Common myeloid progenitor, CD34-positive (primary cell): ENCODE measurements around the gene DAZAP1.

Source experiments
- CTCF ChIA-PET: fragments of 350-600 bp; sonication (Branson Sonifier 250); formaldehyde crosslinking; loops from one replicate; lab custom pipeline; 2021; ENCODE audit warnings: antibody characterized with exemption; lab: Charles Lee
- POLR2A ChIA-PET: fragments of 350-600 bp; sonication (Branson Sonifier 250); formaldehyde crosslinking; loops from one replicate; lab custom pipeline; 2021; ENCODE audit warnings: antibody characterized with exemption; lab: Charles Lee
- DNase-seq, 3 donors: peaks; one replicate each; pipeline versions ENCODE4 v3.0.0 to v3.0.0-alpha.2; 2013
- H3K27ac ChIP-seq, 2 experiments: 1 replicate in 1 of 2; 2 replicates in 1 of 2; pipeline ENCODE4 v1.7.0; 2013; ENCODE audit warnings: inconsistent platforms in 2 of 2, low read length in 2 of 2, mild to moderate bottlenecking in 2 of 2, low read depth in 1 of 2, moderate library complexity in 1 of 2; ENCODE audit not compliant: severe bottlenecking in 2 of 2, insufficient read depth in 1 of 2, poor library complexity in 1 of 2
- H3K27me3 ChIP-seq, 5 experiments: replicated peaks in 2 of 5; 1 replicate in 3 of 5; 2 replicates in 2 of 5; pipeline versions ENCODE4 v1.6.1 to v1.7.0; 2013; ENCODE audit warnings: low read length in 4 of 5, mild to moderate bottlenecking in 2 of 5, moderate library complexity in 2 of 5, inconsistent platforms in 1 of 5; ENCODE audit not compliant: insufficient read depth in 5 of 5, control insufficient read depth in 4 of 5
- H3K36me3 ChIP-seq, 4 experiments: 1 replicate in 2 of 4; 2 replicates in 2 of 4; pipeline versions ENCODE4 v1.6.1 to v1.7.0; 2013; ENCODE audit warnings: low read length in 3 of 4, control low read depth in 1 of 4, mild to moderate bottlenecking in 1 of 4; ENCODE audit not compliant: control insufficient read depth in 4 of 4, insufficient read depth in 4 of 4
- H3K4me1 ChIP-seq, 4 experiments: 1 replicate in 3 of 4; 2 replicates in 1 of 4; pipeline versions ENCODE4 v1.6.1 to v1.7.1; 2013; ENCODE audit warnings: low read length in 3 of 4, mild to moderate bottlenecking in 3 of 4, control low read depth in 1 of 4, inconsistent platforms in 1 of 4, moderate library complexity in 1 of 4; ENCODE audit not compliant: control insufficient read depth in 4 of 4, insufficient read depth in 4 of 4; ENCODE audit errors: control extremely low read depth in 1 of 4
- H3K4me3 ChIP-seq, 7 experiments: 1 replicate in 4 of 7; 2 replicates in 3 of 7; pipeline versions ENCODE4 v1.5.1 to v1.7.0; 2013; ENCODE audit warnings: mild to moderate bottlenecking in 7 of 7, low read length in 6 of 7, moderate library complexity in 6 of 7, inconsistent platforms in 2 of 7, low read depth in 2 of 7, control low read depth in 1 of 7; ENCODE audit not compliant: insufficient read depth in 4 of 7, control insufficient read depth in 1 of 7; ENCODE audit errors: extremely low read depth in 1 of 7
- H3K9me3 ChIP-seq, 5 experiments: 1 replicate in 4 of 5; 2 replicates in 1 of 5; pipeline versions ENCODE4 v1.6.1 to v1.7.1; 2013; ENCODE audit warnings: low read length in 4 of 5, mild to moderate bottlenecking in 2 of 5, inconsistent platforms in 1 of 5, low read depth in 1 of 5, moderate library complexity in 1 of 5; ENCODE audit not compliant: control insufficient read depth in 4 of 5, insufficient read depth in 2 of 5; ENCODE audit errors: control extremely low read depth in 1 of 5
- WGBS: methylation state at CpG from one replicate; pipeline ENCODE4 v1.1.5; 2013; ENCODE audit not compliant: insufficient coverage; 5-methylcytosine and 5-hydroxymethylcytosine counted together

The DAZAP1 gene

DNA sequence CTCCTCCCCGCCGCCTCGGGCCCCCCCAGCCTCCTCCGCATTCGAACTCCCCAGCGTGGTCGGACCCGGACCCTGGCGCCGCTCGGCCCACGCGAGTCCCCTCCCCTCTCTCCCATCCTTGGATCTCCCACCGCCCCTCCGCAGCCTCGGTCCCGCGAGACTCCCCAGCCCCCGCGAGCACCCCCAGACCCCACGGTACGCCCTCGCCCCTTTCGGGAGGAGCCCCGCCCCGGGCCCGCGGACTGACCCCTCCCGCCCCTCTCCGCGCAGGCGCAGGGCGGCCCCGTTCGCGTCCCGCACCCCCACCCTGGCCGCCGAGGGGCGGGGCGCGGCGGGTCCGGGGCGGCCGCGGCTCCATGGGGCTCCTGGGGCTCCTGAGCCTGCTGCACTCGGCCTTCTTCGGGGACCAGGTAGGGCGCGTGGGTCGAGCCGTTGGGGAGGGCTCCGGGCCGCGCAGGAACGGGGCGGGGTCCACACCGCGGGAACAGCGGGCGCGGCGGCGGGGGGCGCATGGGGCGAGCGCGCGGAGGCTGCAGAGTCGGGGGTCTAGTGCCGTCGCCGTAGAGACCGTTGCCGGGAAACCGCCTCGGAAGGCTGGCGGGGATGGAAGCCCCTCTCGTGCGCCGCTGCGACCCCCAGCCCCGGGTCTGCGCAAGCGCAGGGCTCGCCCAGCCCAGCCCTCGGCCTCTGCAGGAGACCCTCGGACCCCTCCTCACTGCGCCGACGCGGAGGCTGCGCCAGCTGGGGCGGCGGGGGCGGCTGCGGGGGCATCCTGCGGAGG lies 38.7 kb downstream of the DAZAP1 start:
- CTCF ChIA-PET, result interaction anchor here (1.6 to 6.4 kb wide), 2 partner anchors 10 to 23 kb away, joined by 5 to 49 read pairs; no protein-coding TSS in a partner anchor
- WGBS, result under 1% methylated on average over 51 of the region's 99 CpGs
- Histone ChIP-seq H3K9me3 (no peaks in the 10 kb centered on the region), H3K27me3 (peaks cover 0 to 55% (median 24%) of the 10 kb centered on the region in 5 experiments), H3K27ac (no peak overlapping the region), H3K36me3 (peaks cover under 1 to 18% (median 9%) of the 10 kb centered on the region in 4 experiments), H3K4me1 (peaks cover 0 to 31% (median 28%) of the 10 kb centered on the region in 4 experiments), H3K4me3 (peak overlapping the region in 2 of 7 experiments; percentile 16 to 19)
- POLR2A ChIA-PET, result no interaction called here
- DNase-seq, result no peak

DNA sequence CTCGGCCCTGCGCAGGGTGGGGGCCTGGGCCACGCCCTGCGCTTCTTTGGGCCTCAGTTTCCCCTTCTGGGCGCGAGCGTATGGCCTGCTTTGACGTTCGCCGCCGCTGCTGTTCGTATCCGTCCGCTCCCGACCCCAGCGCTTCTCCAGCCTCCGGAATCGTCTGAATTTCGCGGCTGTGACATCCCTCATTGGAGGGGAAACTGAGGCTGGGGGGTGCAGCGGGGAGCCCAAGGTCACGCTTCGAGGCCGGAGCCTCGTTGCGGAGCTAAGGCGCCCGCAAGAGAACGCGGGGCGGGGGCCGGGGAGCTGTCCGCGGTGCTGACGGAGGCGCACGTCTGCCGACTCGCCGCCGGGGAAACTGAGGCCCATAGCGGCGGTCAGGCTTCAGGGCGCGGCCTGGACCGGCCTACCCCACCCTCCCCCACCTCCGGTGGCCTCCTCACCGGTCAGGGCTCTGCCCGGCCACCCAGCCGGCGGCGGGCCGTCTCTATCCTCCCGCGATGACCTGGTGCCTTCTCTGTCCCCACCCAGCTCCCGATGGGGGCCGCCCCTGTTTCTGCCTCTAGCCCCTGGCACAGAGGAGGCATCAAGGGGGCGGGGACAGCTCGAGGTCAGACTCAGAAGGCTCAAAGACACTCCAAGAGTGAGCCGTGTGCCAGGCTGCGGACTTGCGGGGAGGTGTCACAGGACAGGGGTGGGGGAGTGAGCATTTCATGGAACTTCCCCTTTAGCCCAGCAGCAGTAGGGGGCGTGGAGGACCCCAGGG lies 39.5 kb downstream of the DAZAP1 start:
- H3K36me3 ChIP-seq, result peaks cover 0 to 11% (median 4%) of the 10 kb centered on the region in 4 experiments
- H3K9me3 ChIP-seq, result no peaks in the 10 kb centered on the region
- peaks cover 0 to 63% (median 30%) of the 10 kb centered on the region in 5 experiments for H3K27me3 ChIP-seq
- 4% methylated on average over 57 of the region's 63 CpGs for WGBS
- ChIA-PET CTCF (no interaction called here), POLR2A (interaction anchor here (0.8 kb wide), 1 partner anchor 25 kb away, joined by 3 read pairs; no protein-coding TSS in a partner anchor)
- DNase-seq, result peak; percentile 42 to 75 (median 71)
- H3K4me3 ChIP-seq, result peak overlapping the region in 1 of 7 experiments; percentile 1
- H3K27ac ChIP-seq, result no peak overlapping the region
- peaks cover 0 to 31% (median 28%) of the 10 kb centered on the region in 4 experiments for H3K4me1 ChIP-seq

DNA sequence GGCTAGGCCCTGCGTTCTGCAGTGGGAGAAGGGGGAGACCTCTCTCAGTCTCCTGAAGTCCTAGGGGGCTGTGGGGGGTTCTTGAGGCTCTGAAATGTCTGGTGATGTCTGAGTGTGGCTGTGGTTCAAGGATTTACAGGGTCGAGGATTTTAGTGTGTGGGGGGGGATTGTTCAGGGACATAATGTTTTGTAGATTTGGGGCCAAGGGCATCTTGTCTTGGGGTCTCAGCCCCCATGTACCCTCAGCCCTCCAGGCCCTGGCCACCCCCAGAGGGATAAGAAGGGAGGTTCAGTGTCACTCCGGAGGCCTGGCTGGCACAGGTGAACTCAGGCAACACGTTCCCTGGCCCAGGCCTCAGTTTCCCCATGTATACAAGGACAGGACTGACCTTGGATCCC lies 40.1 kb downstream of the DAZAP1 start:
- ChIA-PET POLR2A (interaction anchor here (0.8 kb wide), 1 partner anchor 24 kb away, joined by 3 read pairs; no protein-coding TSS in a partner anchor), CTCF (no interaction called here)
- 21% methylated on average over 3 of the region's 4 CpGs for WGBS
- H3K4me1 ChIP-seq, result peaks cover 0 to 31% (median 28%) of the 10 kb centered on the region in 4 experiments
- H3K27me3 ChIP-seq, result peaks cover 0 to 69% (median 30%) of the 10 kb centered on the region in 5 experiments
- H3K27ac ChIP-seq, result no peak overlapping the region
- H3K9me3 ChIP-seq, result no peaks in the 10 kb centered on the region
- H3K4me3 ChIP-seq, result no peak overlapping the region
- H3K36me3 ChIP-seq, result peaks cover 0 to 5% (median 0%) of the 10 kb centered on the region in 4 experiments
- DNase-seq, result no peak

DNA sequence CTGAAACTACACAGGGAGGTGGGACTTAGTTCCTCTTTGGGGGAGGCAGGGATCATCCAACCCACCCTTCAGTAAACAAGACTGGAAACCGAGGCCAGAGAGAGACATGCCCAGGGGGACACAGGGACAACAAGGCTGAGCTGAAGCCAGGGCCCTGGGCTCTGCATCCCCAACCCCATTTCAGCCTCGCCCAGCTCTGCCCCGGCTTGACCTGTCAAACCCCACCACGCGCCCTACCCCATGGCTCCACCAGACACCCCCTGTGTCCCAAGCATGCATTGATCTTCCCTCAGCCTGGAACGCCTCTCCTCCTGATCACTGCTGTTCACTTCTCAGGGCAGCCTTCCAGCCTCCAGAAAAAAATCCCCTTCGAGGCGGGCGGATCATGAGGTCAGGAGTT lies 40.6 kb downstream of the DAZAP1 start:
- CTCF ChIA-PET, result no interaction called here

DNA sequence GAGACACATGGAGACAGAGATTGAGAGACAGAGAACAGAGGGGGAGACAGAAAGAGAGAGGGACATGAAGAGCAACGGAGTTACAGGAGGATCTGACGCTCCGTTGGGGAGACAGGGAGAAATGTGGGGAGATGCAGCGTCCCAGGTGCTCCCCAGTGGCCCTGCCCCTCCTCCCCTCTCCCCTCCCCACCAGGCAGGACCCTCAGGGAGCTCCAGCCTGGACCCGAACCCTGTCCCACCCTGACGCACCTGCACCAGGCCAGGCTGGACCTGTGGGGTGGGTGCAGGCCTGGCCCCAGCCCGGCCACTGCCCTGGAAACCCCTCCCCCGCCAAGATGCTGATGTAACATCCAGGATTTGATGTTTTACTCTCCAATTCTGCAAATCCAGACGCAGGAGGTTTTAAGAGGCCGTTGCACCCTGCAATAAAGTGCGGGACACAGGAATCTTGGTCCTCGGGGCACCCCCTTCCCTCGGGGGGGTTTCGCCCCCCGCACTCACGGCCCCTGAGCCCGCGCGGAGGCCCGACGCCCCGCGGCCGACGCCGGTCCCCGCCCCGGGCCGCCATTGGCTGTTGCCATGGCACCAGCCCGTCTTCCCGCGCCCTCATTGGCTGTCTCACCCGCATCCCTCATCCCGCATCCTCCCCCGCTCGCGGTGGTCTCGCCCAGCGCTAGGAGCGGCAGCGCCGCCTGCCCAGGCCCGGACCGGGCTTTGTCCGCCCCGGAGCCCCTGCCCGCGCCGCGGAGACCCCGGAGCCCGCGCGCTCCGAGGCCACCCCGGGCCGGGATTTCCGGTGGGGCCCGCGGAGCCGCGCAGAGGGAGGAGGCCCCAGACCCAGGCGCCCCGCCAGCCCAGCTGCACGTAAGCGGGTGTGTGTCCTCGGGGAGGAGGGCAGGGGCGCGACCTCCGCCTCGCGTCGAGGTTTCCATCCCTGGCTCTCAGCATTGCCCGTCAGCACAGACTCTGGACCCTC lies 42.4 kb downstream of the DAZAP1 start, which contains the start of gene APC2:
Gene APC2 (plus strand): TSS at position 655 of the 976 bp plus-strand sequence. CDS start 2,881 bp downstream, outside the sequence.
- H3K27me3 ChIP-seq, result peaks cover 0 to 86% (median 36%) of the 10 kb centered on the region in 5 experiments
- ChIA-PET CTCF (interaction anchor here (1.0 to 6.5 kb wide), 2 partner anchors 17 to 37 kb away, joined by 4 to 35 read pairs; no protein-coding TSS in a partner anchor), POLR2A (no interaction called here)
- no peaks in the 10 kb centered on the region for H3K36me3 ChIP-seq
- peaks cover 0 to 37% (median 25%) of the 10 kb centered on the region in 4 experiments for H3K4me1 ChIP-seq
- no peaks in the 10 kb centered on the region for H3K9me3 ChIP-seq
- H3K27ac ChIP-seq, result no peak within 1 kb of the TSS
- DNase-seq, result peak in 2 of 3 donors; percentile 47 to 56
- H3K4me3 ChIP-seq, result no peak within 1 kb of the TSS
- WGBS, result 3% methylated on average over 62 of the region's 74 CpGs

More for the DNA sequence above, 40.6 kb downstream of the DAZAP1 start:
- 80% methylated on average over 7 of the region's 9 CpGs for WGBS
- Histone ChIP-seq H3K9me3 (no peaks in the 10 kb centered on the region), H3K27me3 (peaks cover 0 to 73% (median 30%) of the 10 kb centered on the region in 5 experiments), H3K4me1 (peaks cover 0 to 31% (median 28%) of the 10 kb centered on the region in 4 experiments), H3K27ac (no peak overlapping the region), H3K4me3 (no peak overlapping the region), H3K36me3 (peaks cover 0 to under 1% (median 0%) of the 10 kb centered on the region in 4 experiments)
- POLR2A ChIA-PET, result no interaction called here
- DNase-seq, result no peak
